GM23248 (cell line): ENCODE results near the gene FDX1.

ENCODE experiments used
- EZH2 ChIP-seq: fragments of 200-600 bp; sonication (generic); IDR thresholded peaks from 2 replicates; pipeline ENCODE4 v1.6.1; 2018; ENCODE audit warnings: antibody characterized with exemption, mild to moderate bottlenecking; ENCODE audit not compliant: insufficient read depth, poor library complexity, severe bottlenecking
- EZH2phosphoT487 ChIP-seq: fragments of 200-600 bp; sonication (generic); IDR thresholded peaks from 2 replicates; pipeline ENCODE4 v1.6.1; 2018; ENCODE audit warnings: antibody characterized with exemption, moderate library complexity, mild to moderate bottlenecking, low read depth; ENCODE audit not compliant: insufficient read depth

DNA sequence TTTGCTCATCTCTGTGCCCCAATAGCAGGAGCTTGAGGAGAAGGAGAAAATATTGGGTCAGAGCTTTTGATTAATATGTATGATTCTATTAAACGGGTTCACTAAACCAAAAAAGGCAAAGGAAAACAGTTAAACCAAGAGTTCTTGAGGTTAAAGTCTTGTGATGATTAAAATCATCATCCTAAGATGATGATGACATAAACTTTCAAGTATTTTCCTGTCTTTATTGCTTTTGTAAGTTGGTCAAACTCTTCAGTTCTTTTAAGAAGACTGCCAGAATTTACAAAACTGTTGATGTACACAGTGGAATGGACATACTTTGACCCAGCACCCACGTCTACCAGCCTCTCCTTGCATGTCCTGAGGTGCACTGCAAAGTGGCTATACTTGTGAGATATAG, 41.0 kb downstream of the FDX1 start:
- TF ChIP-seq EZH2 (no peak), EZH2phosphoT487 (no peak)
